Activated gamma-delta T cell treated with Interleukin-2 at 50 U/mL for 16 hours (primary cell): ENCODE data around the gene PTBP1.
A peak's percentile ranks its signal among the peaks of the same experiment; 100 is the strongest.

Experiments
- DNase-seq: peaks from one replicate; pipeline ENCODE4 v3.0.0-alpha.2; 2020

Gene PTBP1

GRCh38 chr19:772730-773436 is 24.4 kb upstream of the PTBP1 start:
- no peak for DNase-seq

GRCh38 chr19:776549-776948 is 20.7 kb upstream of the PTBP1 start:
- no peak for DNase-seq

GRCh38 chr19:778910-779653 is 18.2 kb upstream of the PTBP1 start:
- no peak for DNase-seq

GRCh38 chr19:780935-781334 is 16.3 kb upstream of the PTBP1 start:
- DNase-seq, result no peak

GRCh38 chr19:781800-782184 is 15.5 kb upstream of the PTBP1 start:
- DNase-seq, result no peak

- no peak for DNase-seq
Measured at GRCh38 chr19:782185-782877, 14.9 kb upstream of the PTBP1 start.

- no peak for DNase-seq
Measured at GRCh38 chr19:782878-783668, 14.2 kb upstream of the PTBP1 start.

- no peak for DNase-seq
Measured at GRCh38 chr19:784541-784940, 12.7 kb upstream of the PTBP1 start.

GRCh38 chr19:787536-787935 is 9.7 kb upstream of the PTBP1 start:
- no peak for DNase-seq

GRCh38 chr19:788686-788982 is 8.6 kb upstream of the PTBP1 start:
- no peak for DNase-seq

GRCh38 chr19:788983-789700 is 8.1 kb upstream of the PTBP1 start:
- no peak for DNase-seq

- DNase-seq, result no peak
Measured at GRCh38 chr19:789701-790060, 7.6 kb upstream of the PTBP1 start.

- DNase-seq, result no peak
Measured at GRCh38 chr19:791007-791566, 6.2 kb upstream of the PTBP1 start.

GRCh38 chr19:791567-792305 is 5.5 kb upstream of the PTBP1 start:
- no peak for DNase-seq

- DNase-seq, result no peak
Measured at GRCh38 chr19:792306-792885, 4.9 kb upstream of the PTBP1 start.

GRCh38 chr19:793806-794205 is 3.4 kb upstream of the PTBP1 start:
- DNase-seq, result no peak

GRCh38 chr19:795073-795611 is 2.1 kb upstream of the PTBP1 start:
- DNase-seq, result no peak

GRCh38 chr19:795691-796581 is 1.3 kb upstream of the PTBP1 start:
- no peak for DNase-seq

- peak; percentile 84 for DNase-seq
Measured at GRCh38 chr19:797528-798414, 519 bp downstream of the PTBP1 start.
